IMR-90 (cell line): Measurements from ENCODE around the gene ERP27. TPM values are rescaled to one million over a fixed set of nuclear protein-coding genes. Genes with fewer than 3 reads are reported as not detected.

Experiments
- ATAC-seq: fragments of 200-7000 bp; cut with Tn5 transposase; 2 replicates; pipeline ENCODE4 v1.9.1; 2020; ENCODE audit warnings: low read depth, mild to moderate bottlenecking, moderate library complexity
- BruUV-seq: library from RNA; stranded (reverse); fragments of 400-500 nt; replicated peaks from 2 replicates; lab custom pipeline; 2021; lab: Mats Ljungman, UMichigan
- CTCF ChIA-PET: fragments of 300-600 bp; formaldehyde crosslinking; extraction: SDS; loops from one replicate; lab custom pipeline; 2021; ENCODE audit warnings: antibody characterized with exemption; lab: Yijun Ruan, JAX
- POLR2A ChIA-PET: fragments of 300-600 bp; sonication (Branson Sonifier 250); formaldehyde crosslinking; loops from one replicate; lab custom pipeline; 2022; ENCODE audit warnings: antibody characterized with exemption; ENCODE audit not compliant: unreplicated experiment; lab: Charles Lee
- DNase-seq: peaks from one replicate; pipeline ENCODE4 v3.0.0; 2013
- H2AFZ ChIP-seq: replicated peaks from 2 replicates; pipeline ENCODE3; 2013; ENCODE audit warnings: low read length, mild to moderate bottlenecking; ENCODE audit not compliant: poor library complexity
- H2AK5ac ChIP-seq: 2 replicates; pipeline ENCODE4 v1.6.1; 2013; ENCODE audit warnings: low read depth, low read length, inconsistent platforms
- H2AK9ac ChIP-seq: replicated peaks from 2 replicates; pipeline ENCODE3; 2013; ENCODE audit warnings: mild to moderate bottlenecking, low read depth, low read length, moderate library complexity; ENCODE audit not compliant: poor library complexity
- H2BK120ac ChIP-seq: 2 replicates; pipeline ENCODE4 v1.6.1; 2013; ENCODE audit warnings: low read depth, low read length, inconsistent platforms
- H2BK15ac ChIP-seq: 3 replicates; pipeline ENCODE4 v1.6.1; 2013; ENCODE audit warnings: low read depth, low read length, inconsistent platforms
- H2BK20ac ChIP-seq: 2 replicates; pipeline ENCODE4 v1.6.1; 2013; ENCODE audit warnings: low read depth, mild to moderate bottlenecking, inconsistent platforms, low read length, moderate library complexity
- H2BK5ac ChIP-seq: 2 replicates; pipeline ENCODE4 v1.6.1; 2013; ENCODE audit warnings: mild to moderate bottlenecking, low read depth, low read length, inconsistent platforms; ENCODE audit not compliant: poor library complexity, severe bottlenecking
- H3K14ac ChIP-seq: replicated peaks from 2 replicates; pipeline ENCODE4 v1.6.1; 2013; ENCODE audit warnings: low read depth, low read length, inconsistent platforms
- H3K18ac ChIP-seq: 2 replicates; pipeline ENCODE4 v1.6.1; 2013; ENCODE audit warnings: low read depth, low read length, control low read depth
- H3K23ac ChIP-seq: 2 replicates; pipeline ENCODE4 v1.6.1; 2013; ENCODE audit warnings: low read depth, low read length, inconsistent platforms
- H3K27ac ChIP-seq: 2 replicates; pipeline ENCODE4 v1.5.1; 2013; ENCODE audit warnings: mild to moderate bottlenecking, control low read depth, low read length; ENCODE audit not compliant: insufficient read depth
- H3K27me3 ChIP-seq: 2 replicates; pipeline ENCODE4 v1.6.1; 2013; ENCODE audit warnings: low read length; ENCODE audit not compliant: control insufficient read depth, insufficient read depth
- H3K36me3 ChIP-seq: 2 replicates; pipeline ENCODE4 v1.6.1; 2013; ENCODE audit warnings: low read length, mixed read lengths; ENCODE audit not compliant: control insufficient read depth, insufficient read depth
- H3K4ac ChIP-seq: 2 replicates; pipeline ENCODE4 v1.6.1; 2013; ENCODE audit warnings: low read depth, low read length, inconsistent platforms
- H3K4me1 ChIP-seq: 2 replicates; pipeline ENCODE4 v1.6.1; 2013; ENCODE audit warnings: low read length, mixed read lengths; ENCODE audit not compliant: control insufficient read depth, insufficient read depth
- H3K4me2 ChIP-seq: 2 replicates; pipeline ENCODE4 v1.6.1; 2013; ENCODE audit warnings: low read depth, mild to moderate bottlenecking, control low read depth, low read length, moderate library complexity
- H3K4me3 ChIP-seq: 2 replicates; pipeline ENCODE4 v1.5.1; 2013; ENCODE audit warnings: low read depth, mild to moderate bottlenecking, control low read depth, low read length, moderate library complexity; ENCODE audit not compliant: insufficient read depth
- H3K56ac ChIP-seq: 2 replicates; pipeline ENCODE4 v1.6.1; 2013; ENCODE audit warnings: low read length, inconsistent platforms; ENCODE audit not compliant: insufficient read depth; ENCODE audit errors: extremely low read depth
- H3K79me1 ChIP-seq, 2 experiments: 2 replicates each; pipeline ENCODE4 v1.6.1; 2013; ENCODE audit warnings: low read length in 2 of 2, inconsistent platforms in 1 of 2, low read depth in 1 of 2
- H3K9ac ChIP-seq: 2 replicates; pipeline ENCODE4 v1.6.1; 2013; ENCODE audit warnings: low read depth, low read length, control low read depth
- H3K9me1 ChIP-seq: 2 replicates; pipeline ENCODE4 v1.6.1; 2013; ENCODE audit warnings: low read length, inconsistent platforms; ENCODE audit not compliant: insufficient read depth
- H3K9me3 ChIP-seq: 2 replicates; pipeline ENCODE4 v1.6.1; 2013; ENCODE audit warnings: low read length; ENCODE audit not compliant: control insufficient read depth, insufficient read depth
- H4K20me1 ChIP-seq: 2 replicates; pipeline ENCODE4 v1.6.1; 2013; ENCODE audit warnings: low read length, inconsistent platforms; ENCODE audit not compliant: insufficient read depth
- H4K5ac ChIP-seq: 2 replicates; pipeline ENCODE4 v1.6.1; 2013; ENCODE audit warnings: mild to moderate bottlenecking, low read depth, low read length, control low read depth
- H4K8ac ChIP-seq, 2 experiments: 2 replicates each; pipeline ENCODE4 v1.6.1; 2013; ENCODE audit warnings: low read depth in 2 of 2, low read length in 2 of 2, control low read depth in 1 of 2, inconsistent platforms in 1 of 2
- H4K91ac ChIP-seq: 2 replicates; pipeline ENCODE4 v1.6.1; 2013; ENCODE audit warnings: low read depth, low read length, inconsistent platforms; ENCODE audit not compliant: insufficient read depth
- BHLHE40 ChIP-seq: fragments of 150-350 bp; IDR thresholded peaks from 2 replicates; pipeline ENCODE4 v1.6.1; 2016; ENCODE audit warnings: mild to moderate bottlenecking, low read depth, low read length
- CEBPB ChIP-seq: IDR thresholded peaks from 2 replicates; pipeline ENCODE4 v1.6.1; 2012; ENCODE audit warnings: low read depth, low read length, improper control_type of control experiment
- CHD1 ChIP-seq: IDR thresholded peaks from 2 replicates; pipeline ENCODE4 v1.6.1; 2012; ENCODE audit warnings: low read depth, low read length, improper control_type of control experiment
- CTCF ChIP-seq: conservative IDR thresholded peaks from 2 replicates; pipeline ENCODE4 v1.5.1; 2012; ENCODE audit warnings: mild to moderate bottlenecking, low read depth, low read length, improper control_type of control experiment
- ELK1 ChIP-seq: fragments of 150-350 bp; IDR thresholded peaks from 2 replicates; pipeline ENCODE4 v1.6.1; 2016; ENCODE audit warnings: low read depth, mild to moderate bottlenecking, low read length, moderate library complexity, borderline replicate concordance
- FOS ChIP-seq: fragments of 150-350 bp; IDR thresholded peaks from 2 replicates; pipeline ENCODE4 v1.6.1; 2016; ENCODE audit warnings: low read depth, low read length
- MAZ ChIP-seq: IDR thresholded peaks from 2 replicates; pipeline ENCODE4 v1.6.1; 2012; ENCODE audit warnings: low read depth, mild to moderate bottlenecking, low read length, improper control_type of control experiment, moderate library complexity, borderline replicate concordance
- MXI1 ChIP-seq: IDR thresholded peaks from 2 replicates; pipeline ENCODE4 v1.6.1; 2012; ENCODE audit warnings: low read depth, mild to moderate bottlenecking, low read length, moderate library complexity, borderline replicate concordance
- NFE2L2 ChIP-seq: fragments of 150-350 bp; IDR thresholded peaks from 2 replicates; pipeline ENCODE4 v1.6.1; 2016; ENCODE audit warnings: low read depth, mild to moderate bottlenecking, low read length
- POLR2A ChIP-seq: IDR thresholded peaks from 2 replicates; pipeline ENCODE4 v1.6.1; 2012; ENCODE audit warnings: mild to moderate bottlenecking, low read depth, low read length
- RAD21 ChIP-seq: IDR thresholded peaks from 2 replicates; pipeline ENCODE4 v1.6.1; 2012; ENCODE audit warnings: low read length, improper control_type of control experiment
- RCOR1 ChIP-seq: IDR thresholded peaks from 2 replicates; pipeline ENCODE4 v1.6.1; 2012; ENCODE audit warnings: mild to moderate bottlenecking, low read length, improper control_type of control experiment; ENCODE audit not compliant: insufficient replicate concordance
- RFX5 ChIP-seq: IDR thresholded peaks from 2 replicates; pipeline ENCODE4 v1.8.0; 2012; ENCODE audit warnings: low read depth, mild to moderate bottlenecking, low read length, moderate library complexity
- SMC3 ChIP-seq: fragments of 150-350 bp; IDR thresholded peaks from 2 replicates; pipeline ENCODE4 v1.6.1; 2016; ENCODE audit warnings: low read depth, mild to moderate bottlenecking, antibody characterized with exemption, low read length, moderate library complexity
- USF2 ChIP-seq: fragments of 150-350 bp; IDR thresholded peaks from 2 replicates; pipeline ENCODE4 v1.6.1; 2017; ENCODE audit warnings: mild to moderate bottlenecking, antibody characterized with exemption, low read length, low read depth
- WGBS, 2 experiments: methylation state at CpG; one replicate each; pipeline versions ENCODE4 v1.1.5 to v1.1.7; 2013; ENCODE audit warnings: missing lambda C conversion rate in 2 of 2; ENCODE audit not compliant: insufficient read length in 1 of 2; ENCODE audit errors: extremely low coverage in 2 of 2; 5-methylcytosine and 5-hydroxymethylcytosine counted together
- dilution Hi-C: fragments of 300-500 bp; cut with HindIII; formaldehyde crosslinking; loops from one replicate; pipeline ENCODE4 v1.14.3; 2018; ENCODE audit warnings: low sequenced_read_pairs; ENCODE audit not compliant: unreplicated experiment
- in situ Hi-C: fragments of 300-500 bp; cut with MboI; formaldehyde crosslinking; loops from 3 replicates; pipeline ENCODE4 v1.14.3; 2019; ENCODE audit warnings: low sequenced_read_pairs, inconsistent platforms, mixed read lengths
- intact Hi-C: fragments of 100-400 bp; cut with micrococcal nuclease; formaldehyde crosslinking; loops from 2 replicates; pipeline ENCODE4 v1.10.0; 2022
- polyA plus RNA-seq, 3 experiments: library from polyadenylated mRNA; depleted of rRNA; stranded (reverse); fragments of >200 nt; gene quantifications; 2 replicates each; pipeline ENCODE4 v1.2.3, GENCODE V29; 2012; ENCODE audit warnings: low replicate concordance in 1 of 3
- total RNA-seq: library from RNA; depleted of rRNA; stranded (reverse); fragments of >200 nt; gene quantifications from 2 replicates; pipeline ENCODE4 v1.2.3, GENCODE V29; 2012

Gene ERP27
- total and polyA plus RNA-seq, 2 of the 4 experiments (the other 2 are of a cell fraction) = not detected

- no TSS peak for BruUV-seq
- H2BK20ac ChIP-seq = no peak overlapping the region
- no peak overlapping the region for H3K9ac ChIP-seq
- intact Hi-C loops = no loop called here
- dilution Hi-C loops = no loop called here
- no peaks in the 10 kb centered on the region for H3K79me1 ChIP-seq
- DNase-seq (no peak), ATAC-seq (no peak)
- no peak overlapping the region for H3K4me2 ChIP-seq
- H3K14ac ChIP-seq = no peak overlapping the region
- H4K5ac ChIP-seq = no peak overlapping the region
- no peak overlapping the region for H2BK15ac ChIP-seq
- H3K4me1 ChIP-seq = peaks cover 3% of the 10 kb centered on the region; the same call in 1 of the 2 replicates
- 98% methylated on average over 7 of the region's 10 CpGs; no CpG with 5 or more reads in 1 of the 2 experiments for WGBS, 2 experiments
- peaks cover 3% of the 10 kb centered on the region; the same call in 1 of the 2 replicates for H3K9me1 ChIP-seq
- H3K56ac ChIP-seq = no peak overlapping the region
- no peak overlapping the region for H2BK5ac ChIP-seq
- ChIA-PET POLR2A (no interaction called here), CTCF (no interaction called here)
- no peaks in the 10 kb centered on the region for H3K9me3 ChIP-seq
- no peak overlapping the region for H3K18ac ChIP-seq
- no peak overlapping the region for H2AK9ac ChIP-seq
- no peak for TF ChIP-seq CHD1
- no peak for TF ChIP-seq CEBPB
- TF ChIP-seq RAD21 = no peak
- no peak for TF ChIP-seq USF2
- TF ChIP-seq CTCF = no peak
- no peak for TF ChIP-seq MAZ
- no peak for TF ChIP-seq RFX5
- TF ChIP-seq MXI1 = no peak
- no peak for TF ChIP-seq SMC3
- TF ChIP-seq BHLHE40 = no peak
- TF ChIP-seq NFE2L2 = no peak
- no peak for TF ChIP-seq RCOR1
- TF ChIP-seq POLR2A = no peak
- no peak for TF ChIP-seq ELK1
- no peak for TF ChIP-seq FOS
- H3K36me3 ChIP-seq = no peaks in the 10 kb centered on the region
- no peak overlapping the region for H3K27ac ChIP-seq
- no peak overlapping the region for H3K23ac ChIP-seq
- H4K20me1 ChIP-seq = no peaks in the 10 kb centered on the region
- in situ Hi-C loops = no loop called here
- no peak overlapping the region for H2BK120ac ChIP-seq
- no peak overlapping the region for H2AK5ac ChIP-seq
- no peak overlapping the region for H3K4me3 ChIP-seq
- no peak overlapping the region for H2AFZ ChIP-seq
- no peaks in the 10 kb centered on the region for H3K27me3 ChIP-seq
- no peak overlapping the region for H4K8ac ChIP-seq
- H4K91ac ChIP-seq = no peak overlapping the region
- H3K4ac ChIP-seq = no peak overlapping the region
Observed at GRCh38 chr12:14959126-14959440, 20.7 kb upstream of the ERP27 start.
